HepG2 (cell line): ENCODE results near the gene BANK1. TPM values are rescaled to one million over a fixed set of nuclear protein-coding genes. Genes with fewer than 3 reads are reported as not detected.

Source experiments
- ATAC-seq: fragments of 200-7000 bp; cut with Tn5 transposase; 3 replicates; pipeline ENCODE4 v1.9.1; 2020; ENCODE audit warnings: mild to moderate bottlenecking, moderate library complexity
- BruUV-seq: library from RNA; stranded (reverse); fragments of 400-500 nt; replicated peaks from 2 replicates; lab custom pipeline; 2021; lab: Mats Ljungman, UMichigan
- CTCF ChIA-PET: fragments of 300-600 bp; formaldehyde crosslinking; extraction: SDS; loops from one replicate; lab custom pipeline; 2021; ENCODE audit warnings: low total read pairs, inconsistent platforms, low intra/inter-chr PET ratio; lab: Yijun Ruan, JAX
- POLR2A ChIA-PET: fragments of 350-600 bp; sonication (Branson Sonifier 250); formaldehyde crosslinking; loops from one replicate; lab custom pipeline; 2020; ENCODE audit warnings: antibody characterized with exemption, inconsistent platforms; lab: Yijun Ruan, JAX
- DNase-seq: peaks from one replicate; pipeline ENCODE4 v3.0.0-alpha.2; 2015; ENCODE audit warnings: low spot score
- FAIRE-seq: peaks from 3 replicates; lab custom pipeline; 2011; peaks lifted over from hg19 to GRCh38; lab: Jason Lieb, UNC
- H2AFZ ChIP-seq: one replicate; pipeline ENCODE4 v1.6.1; 2011; ENCODE audit warnings: low read length, inconsistent platforms
- H3K27ac ChIP-seq: fragments of 300-600 bp; 3 replicates; pipeline ENCODE4 v1.8.0; 2011; ENCODE audit warnings: mixed run types, mild to moderate bottlenecking, mixed read lengths, low read length, inconsistent platforms; ENCODE audit not compliant: insufficient read depth; ENCODE audit errors: extremely low read length
- H3K27me3 ChIP-seq, 2 experiments: fragments of 200-600 bp in 1 of 2; 2 replicates in 1 of 2; 3 replicates in 1 of 2; pipeline versions ENCODE4 v1.6.0 to v1.8.0; 2011; ENCODE audit warnings: low read length in 2 of 2, mild to moderate bottlenecking in 2 of 2, moderate library complexity in 2 of 2, inconsistent platforms in 1 of 2; ENCODE audit not compliant: insufficient read depth in 2 of 2, control insufficient read depth in 1 of 2
- H3K36me3 ChIP-seq, 2 experiments: fragments of 200-600 bp in 1 of 2; replicated peaks in 1 of 2; 2 replicates in 1 of 2; 3 replicates in 1 of 2; pipeline versions ENCODE4 v1.5.1 to v1.8.0; 2011; ENCODE audit warnings: low read length in 2 of 2, inconsistent platforms in 1 of 2; ENCODE audit not compliant: insufficient read depth in 2 of 2, control insufficient read depth in 1 of 2
- H3K4me1 ChIP-seq: 2 replicates; pipeline ENCODE4 v1.5.1; 2012; ENCODE audit warnings: low read length, inconsistent platforms; ENCODE audit not compliant: insufficient read depth
- H3K4me2 ChIP-seq: 2 replicates; pipeline ENCODE4 v1.6.0; 2011; ENCODE audit warnings: low read depth, low read length, inconsistent platforms
- H3K4me3 ChIP-seq, 3 experiments: fragments of 200-600 bp in 1 of 3; sonication (generic), shearing (Covaris generic) in 1 of 3; replicated peaks in 1 of 3; 2 replicates each; pipeline ENCODE4 v1.5.1; 2011 to 2016; ENCODE audit warnings: low read length in 3 of 3, inconsistent platforms in 2 of 3, low read depth in 2 of 3, mild to moderate bottlenecking in 2 of 3, control low read depth in 1 of 3, mixed read lengths in 1 of 3; ENCODE audit not compliant: insufficient read depth in 1 of 3
- H3K79me2 ChIP-seq: one replicate; pipeline ENCODE4 v1.6.1; 2011; ENCODE audit warnings: low read length, inconsistent platforms; ENCODE audit not compliant: insufficient read depth
- H3K9ac ChIP-seq: 2 replicates; pipeline ENCODE4 v1.6.0; 2011; ENCODE audit warnings: mild to moderate bottlenecking, low read depth, low read length, inconsistent platforms; ENCODE audit not compliant: insufficient read depth
- H3K9me3 ChIP-seq: 2 replicates; pipeline ENCODE4 v1.5.1; 2012; ENCODE audit warnings: mild to moderate bottlenecking, low read length
- H4K20me1 ChIP-seq: 2 replicates; pipeline ENCODE4 v1.6.0; 2011; ENCODE audit warnings: inconsistent platforms, mild to moderate bottlenecking, low read length, moderate library complexity; ENCODE audit not compliant: insufficient read depth
- ATF7 ChIP-seq, 2 experiments: fragments of 450-650 bp in 1 of 2; sonication (generic) in 1 of 2; formaldehyde crosslinking in 1 of 2; IDR thresholded peaks; 2 replicates each; pipeline versions ENCODE4 v1.4.0 to v1.6.1; 2016 to 2020; ENCODE audit warnings: antibody characterized with exemption in 1 of 2, mild to moderate bottlenecking in 1 of 2, missing genetic modification reagents in 1 of 2
- FOXA3 ChIP-seq: IDR thresholded peaks from 2 replicates; pipeline ENCODE4 v1.6.1; 2016; ENCODE audit warnings: missing genetic modification reagents, missing compliant biosample characterization
- GATAD2A ChIP-seq: IDR thresholded peaks from 2 replicates; pipeline ENCODE4 v1.6.1; 2016
- HNRNPLL ChIP-seq: fragments of 200-400 bp; formaldehyde crosslinking; IDR thresholded peaks from 2 replicates; pipeline ENCODE4 v1.6.1; 2017; ENCODE audit warnings: mild to moderate bottlenecking, low read depth, low read length; ENCODE audit not compliant: poor library complexity, severe bottlenecking
- MEF2D ChIP-seq: sonication (generic); formaldehyde crosslinking; IDR thresholded peaks from 2 replicates; pipeline ENCODE4 v1.5.1; 2020; ENCODE audit warnings: mild to moderate bottlenecking, missing genetic modification reagents
- MXD4 ChIP-seq: IDR thresholded peaks from 2 replicates; pipeline ENCODE4 v1.6.1; 2016; ENCODE audit warnings: mild to moderate bottlenecking, missing biosample characterization, missing genetic modification reagents
- TBX3 ChIP-seq: fragments of 450-650 bp; IDR thresholded peaks from 2 replicates; pipeline ENCODE4 v1.6.1; 2017; ENCODE audit warnings: antibody characterized with exemption, mild to moderate bottlenecking, inconsistent platforms, borderline replicate concordance
- WGBS: methylation state at CpG from one replicate; pipeline ENCODE4 v1.1.6; 2017; ENCODE audit warnings: low lambda C conversion rate; 5-methylcytosine and 5-hydroxymethylcytosine counted together
- in situ Hi-C: cut with HindIII; loops from 2 replicates; pipeline ENCODE4 v1.10.0; 2017; ENCODE audit warnings: low pct_unique_long_range_greater_than_20kb; ENCODE audit not compliant: extremely low pct_ligation_motif_present
- intact Hi-C: fragments of 100-400 bp; cut with micrococcal nuclease; formaldehyde crosslinking; loops from one replicate; pipeline ENCODE4 v1.10.0; 2022; ENCODE audit not compliant: unreplicated experiment
- polyA plus RNA-seq, 8 experiments: library from polyadenylated mRNA; depleted of rRNA in 3 of 8; stranded (reverse) in 7 of 8; unstranded in 1 of 8; fragments of >200 nt; fragmentation: Illumina TruSeq in 4 of 8; extraction: Trizol in 4 of 8; gene quantifications; 2 replicates each; pipeline versions ENCODE4 v1.2.1 to v1.2.3, GENCODE V29; 2011 to 2016; ENCODE audit warnings: low read depth in 4 of 8, missing spikeins in 1 of 8, mixed read lengths in 1 of 8; ENCODE audit not compliant: insufficient read depth in 1 of 8
- total RNA-seq, 5 experiments: library from RNA; depleted of rRNA; stranded (reverse); fragments of >200 nt; fragmentation: Illumina TruSeq; extraction: Trizol; gene quantifications; 2 replicates each; pipeline ENCODE4 v1.2.3, GENCODE V29; 2016; ENCODE audit warnings: low read depth in 1 of 5
- TF ChIP-seq, protein P1 (sequence below): sonication (generic); formaldehyde crosslinking; IDR thresholded peaks from 2 replicates; pipeline ENCODE4 v1.5.0; 2020; ENCODE audit warnings: missing genetic modification reagents
- TF ChIP-seq, protein P2 (sequence below): sonication (generic); formaldehyde crosslinking; IDR thresholded peaks from 2 replicates; pipeline ENCODE4 v1.5.0; 2020; ENCODE audit warnings: missing genetic modification reagents
- TF ChIP-seq, protein P3 (sequence below): sonication (generic); formaldehyde crosslinking; IDR thresholded peaks from 2 replicates; pipeline ENCODE4 v1.4.0; 2020; ENCODE audit warnings: mild to moderate bottlenecking, missing genetic modification reagents

BANK1 gene
- total and polyA plus RNA-seq, 2 of the 13 experiments (the other 11 are each of a cell fraction or from before 2014, with no cell fraction given), result 0.15 TPM; not detected in 1

DNA sequence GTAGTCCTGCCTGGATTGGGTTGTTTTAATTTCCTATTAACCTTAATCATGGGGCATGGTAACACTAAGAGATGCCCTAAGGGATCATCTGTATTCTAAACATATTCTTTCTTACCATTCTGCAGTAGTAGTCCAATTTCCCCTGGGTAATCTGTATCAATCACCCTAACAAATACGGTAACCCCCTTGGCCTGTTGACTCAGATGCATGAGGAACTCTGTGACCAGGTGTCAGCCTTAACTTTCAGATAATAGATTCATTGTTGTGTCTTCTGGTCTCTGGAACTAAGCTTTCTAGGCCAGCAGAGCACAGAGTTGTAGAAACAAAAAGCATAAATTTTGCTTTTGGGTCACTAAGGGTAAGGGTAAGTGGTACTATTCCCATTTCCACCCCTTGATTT lies 13.1 kb upstream of the BANK1 start:
- Histone ChIP-seq H3K79me2 (no peaks in the 10 kb centered on the region), H3K27ac (no peak overlapping the region), H3K4me3 (no peak overlapping the region), H3K4me1 (peaks cover 8% of the 10 kb centered on the region; the same call in 1 of the 2 replicates), H3K27me3 (0 out of 5 replicates have a peak, but pooled peaks cover 0 to 2% of the 10 kb centered on the region in 2 experiments), H4K20me1 (no peaks in the 10 kb centered on the region), H3K9ac (no peak overlapping the region), H3K4me2 (no peak overlapping the region), H3K9me3 (0 out of 2 replicates have a peak, but pooled peaks cover under 1% of the 10 kb centered on the region), H2AFZ (no peak overlapping the region), H3K36me3 (no peaks in the 10 kb centered on the region)
- ChIA-PET POLR2A (no interaction called here), CTCF (no interaction called here)
- ATAC-seq, result no peak
- intact Hi-C loops (no loop called here), in situ Hi-C loops (no loop called here)
- no peak for DNase-seq
- no peak for FAIRE-seq
- 25% methylated on average over 1 of the region's 1 CpG for WGBS
- no TSS peak for BruUV-seq
- no peak for TF ChIP-seq FOXA3 (CRISPR knock-in tag)
- TF ChIP-seq GATAD2A (CRISPR knock-in tag), result no peak
- no peak for TF ChIP-seq MXD4 (CRISPR knock-in tag)
- TF ChIP-seq HNRNPLL, result no peak
- TF ChIP-seq TBX3, result no peak
- no peak for TF ChIP-seq ATF7 (IDR thresholded peaks at IDR 0.05)
- no peak for TF ChIP-seq ATF7 (CRISPR knock-in tag; IDR thresholded peaks at IDR 0.05)
- TF ChIP-seq, protein P1, sequence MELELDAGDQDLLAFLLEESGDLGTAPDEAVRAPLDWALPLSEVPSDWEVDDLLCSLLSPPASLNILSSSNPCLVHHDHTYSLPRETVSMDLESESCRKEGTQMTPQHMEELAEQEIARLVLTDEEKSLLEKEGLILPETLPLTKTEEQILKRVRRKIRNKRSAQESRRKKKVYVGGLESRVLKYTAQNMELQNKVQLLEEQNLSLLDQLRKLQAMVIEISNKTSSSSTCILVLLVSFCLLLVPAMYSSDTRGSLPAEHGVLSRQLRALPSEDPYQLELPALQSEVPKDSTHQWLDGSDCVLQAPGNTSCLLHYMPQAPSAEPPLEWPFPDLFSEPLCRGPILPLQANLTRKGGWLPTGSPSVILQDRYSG (CRISPR knock-in tag), result no peak
- TF ChIP-seq, protein P2, sequence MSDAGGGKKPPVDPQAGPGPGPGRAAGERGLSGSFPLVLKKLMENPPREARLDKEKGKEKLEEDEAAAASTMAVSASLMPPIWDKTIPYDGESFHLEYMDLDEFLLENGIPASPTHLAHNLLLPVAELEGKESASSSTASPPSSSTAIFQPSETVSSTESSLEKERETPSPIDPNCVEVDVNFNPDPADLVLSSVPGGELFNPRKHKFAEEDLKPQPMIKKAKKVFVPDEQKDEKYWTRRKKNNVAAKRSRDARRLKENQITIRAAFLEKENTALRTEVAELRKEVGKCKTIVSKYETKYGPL (CRISPR knock-in tag), result no peak
- TF ChIP-seq MEF2D (CRISPR knock-in tag), result no peak
- TF ChIP-seq, protein P3, sequence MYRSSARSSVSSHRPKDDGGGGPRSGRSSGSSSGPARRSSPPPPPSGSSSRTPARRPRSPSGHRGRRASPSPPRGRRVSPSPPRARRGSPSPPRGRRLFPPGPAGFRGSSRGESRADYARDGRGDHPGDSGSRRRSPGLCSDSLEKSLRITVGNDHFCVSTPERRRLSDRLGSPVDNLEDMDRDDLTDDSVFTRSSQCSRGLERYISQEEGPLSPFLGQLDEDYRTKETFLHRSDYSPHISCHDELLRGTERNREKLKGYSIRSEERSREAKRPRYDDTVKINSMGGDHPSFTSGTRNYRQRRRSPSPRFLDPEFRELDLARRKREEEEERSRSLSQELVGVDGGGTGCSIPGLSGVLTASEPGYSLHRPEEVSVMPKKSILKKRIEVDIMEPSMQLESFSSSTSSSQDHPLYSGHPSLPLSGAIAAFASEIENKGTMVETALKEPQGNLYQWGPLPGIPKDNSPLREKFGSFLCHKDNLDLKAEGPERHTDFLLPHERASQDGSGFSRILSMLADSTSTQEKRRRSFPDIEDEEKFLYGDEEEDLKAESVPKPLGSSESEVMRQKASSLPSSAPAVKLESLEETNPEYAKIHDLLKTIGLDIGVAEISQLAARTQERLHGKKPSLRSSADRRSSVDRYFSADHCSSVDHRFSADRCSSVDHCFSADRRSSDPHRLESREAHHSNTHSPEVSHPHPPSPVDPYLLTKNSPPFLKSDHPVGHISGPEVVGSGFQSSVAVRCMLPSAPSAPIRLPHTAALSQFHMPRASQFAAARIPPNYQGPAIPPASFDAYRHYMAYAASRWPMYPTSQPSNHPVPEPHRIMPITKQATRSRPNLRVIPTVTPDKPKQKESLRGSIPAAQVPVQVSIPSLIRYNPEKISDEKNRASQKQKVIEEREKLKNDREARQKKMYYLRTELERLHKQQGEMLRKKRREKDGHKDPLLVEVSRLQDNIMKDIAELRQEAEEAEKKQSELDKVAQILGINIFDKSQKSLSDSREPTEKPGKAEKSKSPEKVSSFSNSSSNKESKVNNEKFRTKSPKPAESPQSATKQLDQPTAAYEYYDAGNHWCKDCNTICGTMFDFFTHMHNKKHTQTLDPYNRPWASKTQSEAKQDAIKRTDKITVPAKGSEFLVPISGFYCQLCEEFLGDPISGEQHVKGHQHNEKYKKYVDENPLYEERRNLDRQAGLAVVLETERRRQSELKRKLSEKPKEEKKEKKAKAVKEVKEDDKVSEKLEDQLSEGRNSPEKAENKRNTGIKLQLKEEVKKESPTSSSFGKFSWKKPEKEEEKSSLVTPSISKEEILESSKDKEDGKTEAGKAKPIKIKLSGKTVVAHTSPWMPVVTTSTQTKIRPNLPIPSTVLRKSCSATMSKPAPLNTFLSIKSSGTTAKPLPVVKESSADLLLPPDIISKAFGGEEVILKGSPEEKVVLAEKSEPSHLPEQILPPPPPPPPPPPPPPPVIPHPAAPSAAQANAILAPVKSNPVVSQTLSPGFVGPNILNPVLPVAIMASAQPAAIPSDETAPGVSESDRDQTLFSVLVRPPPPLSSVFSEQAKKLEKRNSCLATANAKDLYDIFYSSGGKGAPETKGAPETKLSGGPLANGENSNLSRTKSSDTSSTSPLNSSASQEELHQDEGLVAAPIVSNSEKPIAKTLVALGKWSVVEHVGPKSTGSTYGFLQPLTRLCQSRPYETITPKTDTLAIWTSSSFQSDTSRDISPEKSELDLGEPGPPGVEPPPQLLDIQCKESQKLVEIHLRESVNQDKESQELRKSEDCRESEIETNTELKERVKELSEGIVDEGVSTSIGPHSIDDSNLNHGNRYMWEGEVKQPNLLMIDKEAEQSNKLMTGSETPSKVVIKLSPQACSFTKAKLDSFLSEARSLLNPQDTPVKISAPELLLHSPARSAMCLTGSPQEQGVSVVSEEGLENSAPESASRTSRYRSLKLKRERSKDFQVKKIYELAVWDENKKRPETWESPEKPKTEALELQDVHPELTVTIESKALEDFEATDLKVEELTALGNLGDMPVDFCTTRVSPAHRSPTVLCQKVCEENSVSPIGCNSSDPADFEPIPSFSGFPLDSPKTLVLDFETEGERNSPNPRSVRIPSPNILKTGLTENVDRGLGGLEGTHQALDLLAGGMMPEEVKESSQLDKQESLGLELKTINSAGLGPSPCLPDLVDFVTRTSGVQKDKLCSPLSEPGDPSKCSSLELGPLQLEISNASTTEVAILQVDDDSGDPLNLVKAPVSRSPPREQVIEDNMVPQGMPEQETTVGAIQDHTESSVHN (CRISPR knock-in tag), result no peak
